DMS114 treated with DMSO at 0.1 percent for 48 hours (cell line): ENCODE measurements around the gene CXADR.
"Not testable (repeated sequence)": the region's sequence is repeated elsewhere in the genome, so short reads cannot be mapped to it uniquely, and the experiment has no call there.

Experiments used
- DNase-seq: peaks from one replicate; lab custom pipeline; 2025; ENCODE audit not compliant: unreplicated experiment; lab: John Stamatoyannopoulos, UW

Gene CXADR

DNA sequence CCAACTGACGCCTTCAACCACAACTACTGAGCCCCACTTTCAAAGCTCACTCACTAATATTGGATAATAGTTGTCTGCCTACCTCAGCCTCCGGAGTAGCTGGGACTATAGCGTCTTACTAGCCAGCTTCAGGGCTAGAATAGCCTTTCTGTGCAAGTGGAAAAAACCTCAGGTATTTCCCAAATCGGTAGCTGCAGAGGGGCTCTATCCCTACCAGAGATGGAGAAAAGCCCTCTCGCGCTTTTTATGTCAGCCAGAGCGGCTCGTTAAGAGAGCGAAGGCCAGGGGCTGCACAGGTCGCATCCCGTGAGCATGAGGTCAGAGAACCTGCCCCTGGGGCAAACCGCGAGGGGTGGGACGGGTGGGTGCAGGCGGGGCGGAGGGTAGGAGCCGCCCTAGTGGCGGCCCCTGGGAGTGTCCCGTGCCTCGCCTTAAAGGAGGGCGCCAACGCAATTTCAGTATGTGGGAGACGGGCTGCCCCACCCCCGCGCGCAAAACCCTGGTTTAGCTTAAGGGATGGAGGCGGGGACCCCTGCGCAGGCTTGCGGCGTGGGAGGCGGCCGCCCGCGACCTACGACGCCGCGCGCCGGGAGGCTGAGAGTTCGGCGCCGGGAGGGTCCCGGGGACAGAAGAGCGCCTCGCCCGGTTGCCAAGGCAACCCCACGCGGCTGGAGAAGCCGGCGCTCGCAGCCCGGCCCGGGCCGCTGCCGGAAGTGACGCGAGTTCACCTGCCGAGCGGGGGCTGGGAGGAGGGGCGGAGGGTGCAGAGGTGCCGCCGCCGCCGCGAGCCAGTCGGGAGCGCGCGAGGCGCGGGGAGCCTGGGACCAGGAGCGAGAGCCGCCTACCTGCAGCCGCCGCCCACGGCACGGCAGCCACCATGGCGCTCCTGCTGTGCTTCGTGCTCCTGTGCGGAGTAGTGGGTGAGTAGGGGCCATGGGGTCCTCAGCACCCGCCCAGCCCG lies at the start of gene CXADR:
Gene CXADR (plus strand): TSS at position 791 of the 961 bp plus-strand sequence. CDS start 87 bp downstream, at position 878.
- peak; percentile 24 for DNase-seq

DNA sequence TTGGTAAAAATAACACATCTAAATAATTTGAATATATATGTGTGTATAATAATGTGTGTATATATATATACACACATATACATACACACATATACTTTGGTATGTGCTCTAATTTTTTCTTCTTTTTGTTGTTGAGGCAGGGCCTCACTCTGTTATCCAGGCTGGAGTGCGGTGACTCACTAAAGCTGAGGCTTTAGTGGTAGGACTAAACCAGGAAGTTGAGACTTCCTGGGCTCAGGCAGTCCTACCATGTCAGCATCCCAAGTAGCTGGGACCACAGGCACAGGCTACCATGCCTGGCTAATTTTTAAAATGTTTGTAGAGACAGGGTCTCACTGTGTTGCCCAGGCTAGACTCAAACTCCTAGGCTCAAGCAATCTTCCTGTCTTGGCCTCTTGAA lies 46.7 kb upstream of the CXADR start:
- no peak for DNase-seq

DNA sequence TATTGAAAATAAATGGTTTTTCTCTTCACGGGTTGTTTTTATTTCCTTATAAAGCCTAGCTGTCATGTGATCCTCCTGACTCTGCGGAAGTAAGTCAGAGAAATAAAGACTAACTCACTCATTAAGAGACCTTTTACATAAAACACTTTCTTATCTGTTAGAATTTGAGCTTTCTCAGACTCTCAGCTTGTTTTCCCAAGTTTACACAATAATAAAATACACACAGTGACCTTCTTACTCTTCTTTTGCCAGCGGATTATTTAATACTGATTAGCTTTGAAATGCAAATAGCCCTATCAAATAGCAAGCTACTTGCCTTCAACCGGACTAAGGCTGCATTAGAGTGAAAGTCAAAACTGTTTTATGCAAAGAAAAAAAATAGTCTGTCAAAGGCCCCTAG lies 45.5 kb upstream of the CXADR start:
- DNase-seq, result no peak

DNA sequence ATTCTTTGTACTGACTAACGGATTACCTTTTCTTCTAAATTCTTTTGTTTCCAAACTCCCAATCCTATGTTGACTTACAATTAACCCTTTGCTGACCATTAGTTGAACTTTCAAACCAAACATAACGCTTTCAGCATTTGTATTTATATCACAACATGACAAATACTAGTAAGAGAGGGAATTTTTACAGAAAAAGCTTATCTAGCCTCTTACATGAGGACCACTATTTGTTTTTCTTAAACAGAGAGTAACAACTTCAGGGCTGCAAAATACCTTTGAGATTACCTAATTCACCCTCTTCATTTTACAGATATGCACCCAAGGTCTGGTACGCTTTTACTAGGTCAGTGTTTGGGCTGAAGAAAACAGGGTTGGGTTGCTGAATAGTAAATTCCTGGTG lies 45.0 kb upstream of the CXADR start:
- DNase-seq, result no peak

DNA sequence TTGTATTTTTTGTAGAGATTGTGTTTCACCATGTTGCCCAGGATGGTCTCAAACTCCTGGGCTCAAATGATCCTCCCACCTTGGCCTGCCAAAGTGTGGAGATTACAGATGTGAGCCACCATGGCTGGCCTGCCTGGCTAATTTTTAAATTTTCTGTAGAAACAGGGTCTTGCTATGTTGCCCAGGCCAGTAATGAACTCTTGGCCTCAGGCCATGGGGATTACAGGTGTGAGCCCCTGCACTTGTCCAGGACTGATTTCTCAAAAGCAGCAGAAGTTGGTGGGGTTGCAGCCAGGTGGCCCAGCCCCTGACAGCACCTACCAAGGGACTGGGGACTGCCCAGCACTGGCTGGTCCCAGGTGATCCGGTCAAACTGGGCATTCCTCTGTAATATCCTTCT lies 44.1 kb upstream of the CXADR start:
- no peak for DNase-seq

DNA sequence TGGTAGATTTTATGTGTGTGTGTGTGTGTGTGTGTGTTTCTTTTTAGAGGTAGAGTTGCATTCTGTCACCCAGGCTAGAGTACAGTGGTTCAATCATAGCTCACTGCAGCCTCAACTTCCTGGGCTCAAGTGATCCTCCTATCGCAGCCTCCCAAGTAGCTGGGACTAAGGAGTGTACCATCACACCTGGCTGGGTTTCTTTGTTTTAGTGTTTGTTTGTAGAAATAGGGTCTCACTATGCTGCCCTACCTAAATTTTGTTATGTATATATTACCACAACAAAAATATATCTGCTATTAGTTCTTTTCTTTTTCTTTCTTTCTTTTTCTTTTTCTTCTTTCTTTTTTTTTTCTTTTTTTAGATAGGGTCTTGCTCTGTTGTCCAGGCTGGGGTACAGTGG lies 43.1 kb upstream of the CXADR start:
- DNase-seq, result no peak

DNA sequence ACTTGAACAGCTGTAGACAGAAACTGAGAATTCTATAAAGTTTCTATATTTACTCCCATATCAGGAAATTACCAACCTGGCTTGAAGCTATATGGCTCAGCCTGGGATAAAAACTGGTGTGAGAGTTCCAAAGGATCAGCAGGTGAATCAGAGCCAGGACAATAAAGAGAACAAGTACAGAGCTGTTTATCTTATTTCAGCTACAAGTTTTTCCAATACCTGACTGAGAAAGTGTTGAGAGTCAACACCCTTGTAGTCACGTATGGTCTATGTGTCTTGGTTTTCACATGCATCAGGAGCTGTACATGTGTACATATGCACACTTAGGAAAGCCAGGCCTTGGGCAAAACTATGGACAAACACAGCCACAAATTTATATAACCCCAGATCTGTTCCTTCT lies 40.7 kb upstream of the CXADR start:
- DNase-seq, result no peak

DNA sequence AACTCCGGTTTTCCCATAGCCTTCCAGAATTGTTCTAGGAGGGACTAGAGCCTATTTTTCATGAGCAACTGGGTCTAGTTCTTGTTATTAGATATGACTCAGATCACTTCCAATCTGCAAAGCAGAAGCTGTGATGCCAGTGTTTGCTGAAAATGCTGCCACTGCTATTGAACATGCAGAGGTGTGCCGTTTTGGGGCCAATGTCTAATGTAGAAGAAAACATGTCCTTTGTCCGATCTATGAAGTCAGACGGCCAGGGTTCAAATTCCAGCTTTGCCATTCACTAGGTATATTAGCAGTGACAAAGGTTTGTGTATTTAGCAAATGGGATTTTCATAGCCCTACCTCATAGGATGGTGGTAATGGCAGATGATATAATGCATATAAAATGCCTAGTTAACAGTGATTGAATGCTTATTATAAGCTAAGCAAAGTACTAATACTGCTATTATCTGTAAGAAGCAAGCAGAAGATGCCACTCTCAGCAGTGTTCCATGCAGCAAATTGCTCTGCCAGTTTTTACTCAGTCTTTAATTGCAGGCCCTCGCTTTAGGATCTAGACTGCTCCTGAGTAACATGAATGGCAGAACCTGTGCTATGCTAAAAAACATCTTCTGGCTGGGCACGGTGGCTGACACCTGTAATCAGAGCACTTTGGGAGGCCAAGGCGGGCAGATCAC lies 40.1 kb upstream of the CXADR start:
- no peak for DNase-seq

DNA sequence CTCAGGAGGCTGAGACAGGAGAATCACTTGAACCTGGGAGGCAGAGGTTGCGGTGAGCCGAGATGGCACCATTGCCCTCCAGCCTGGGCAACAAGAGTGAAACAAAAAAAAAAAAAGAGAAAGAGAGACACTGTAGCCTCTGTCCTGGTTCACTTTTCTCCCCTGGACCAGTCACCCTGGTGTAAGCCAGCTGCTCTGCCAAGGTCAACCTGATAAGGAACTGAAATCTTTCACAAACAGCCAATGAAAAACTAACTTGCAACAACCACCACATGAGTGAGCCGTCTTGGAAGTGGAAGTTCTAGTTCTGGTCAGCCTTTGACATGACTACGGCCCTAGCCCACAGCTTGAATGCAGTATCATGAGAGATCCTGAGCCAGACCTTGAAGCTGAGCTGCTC lies 36.8 kb upstream of the CXADR start:
- DNase-seq, result no peak

DNA sequence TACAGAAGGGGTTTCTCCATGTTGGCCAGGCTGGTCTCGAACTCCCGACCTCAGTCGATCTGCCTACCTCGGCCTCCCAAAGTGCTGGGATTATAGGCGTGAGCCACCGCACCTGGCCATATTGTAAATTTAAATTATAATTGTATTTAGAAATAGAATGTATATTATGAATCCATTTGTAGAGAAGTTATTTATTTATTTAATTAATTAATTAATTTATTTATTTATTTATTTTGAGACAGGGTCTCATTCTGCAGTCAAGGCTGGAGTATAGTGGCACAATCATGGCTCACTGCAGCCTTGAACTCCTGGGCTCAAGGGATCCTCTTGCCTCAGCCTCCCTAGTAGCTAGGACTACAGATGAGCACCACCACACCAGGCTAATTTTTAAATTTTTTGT lies 34.7 kb upstream of the CXADR start:
- DNase-seq, result not testable (repeated sequence)

DNA sequence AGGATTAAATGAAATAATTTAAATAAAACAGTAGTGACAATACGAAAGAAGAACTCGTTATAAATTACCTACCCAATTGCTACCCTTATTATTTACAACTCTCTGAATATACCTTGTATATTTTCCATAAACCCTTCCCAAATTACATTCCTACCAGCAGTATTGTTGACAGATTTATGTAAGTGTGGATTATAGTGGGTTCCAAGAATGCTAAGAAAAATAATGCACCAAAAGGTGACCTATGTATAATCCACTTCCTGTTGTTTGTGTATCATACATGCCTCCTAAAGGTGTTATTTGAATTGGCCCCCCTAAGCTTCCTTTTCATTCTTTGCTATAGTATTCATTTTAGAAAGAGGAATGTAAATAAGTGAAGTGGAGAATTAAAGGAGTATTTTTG lies 33.2 kb upstream of the CXADR start:
- DNase-seq, result no peak

DNA sequence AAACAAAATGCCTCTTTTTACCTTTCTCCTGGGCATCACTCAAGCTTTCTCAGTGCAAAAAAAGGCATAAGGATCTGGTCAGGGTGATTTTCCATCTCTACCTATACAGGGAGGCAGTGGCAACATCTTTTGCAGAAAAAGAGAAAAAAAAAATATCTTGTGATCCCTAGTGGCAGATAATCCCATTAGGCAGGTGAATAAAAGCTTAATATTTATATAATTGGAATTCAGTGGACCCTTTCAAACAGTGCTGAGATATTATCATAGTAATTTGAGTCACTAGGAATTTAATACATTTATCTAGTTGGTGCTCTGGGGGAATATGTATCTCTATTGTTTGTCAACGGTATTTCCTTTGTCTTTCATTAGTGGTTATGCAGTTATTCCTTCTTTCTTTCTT lies 29.9 kb upstream of the CXADR start:
- no peak for DNase-seq

DNA sequence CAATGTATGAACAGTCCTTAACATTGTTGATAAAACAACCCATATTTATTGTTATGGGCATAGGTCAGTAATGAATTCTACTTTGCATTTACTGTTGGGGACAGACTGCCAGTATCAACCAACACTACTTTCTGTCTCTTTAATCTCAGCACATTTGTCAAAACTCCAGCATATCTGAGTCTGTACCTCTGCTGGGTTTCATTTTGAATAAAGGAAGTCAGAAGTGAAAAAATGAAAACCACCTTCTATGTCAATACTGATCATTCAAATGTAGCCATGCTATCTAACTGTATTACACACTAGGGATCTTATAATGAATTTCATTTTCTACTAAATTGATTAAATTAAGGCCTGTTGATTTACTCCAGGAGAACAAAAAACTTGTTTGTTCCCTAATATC lies 24.2 kb upstream of the CXADR start:
- DNase-seq, result no peak

DNA sequence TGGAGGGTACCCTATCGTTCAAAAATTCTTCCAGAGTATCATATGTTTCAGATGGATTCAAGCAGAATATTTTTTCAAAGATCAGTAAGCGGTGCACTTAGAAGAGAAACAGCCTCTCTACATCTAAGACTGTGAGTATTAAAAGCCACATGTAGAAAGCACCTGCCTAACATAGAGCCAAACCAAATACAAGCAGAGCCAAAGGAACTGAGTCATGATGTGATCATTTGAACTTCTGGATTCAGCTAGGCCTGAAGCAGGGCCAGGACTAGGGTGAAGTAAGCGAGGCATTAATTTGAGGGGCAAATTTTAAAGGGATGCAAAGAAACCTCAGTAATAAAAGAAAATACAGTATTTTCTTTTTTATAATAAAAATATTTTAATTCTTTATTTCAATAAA lies 23.3 kb upstream of the CXADR start:
- not testable (repeated sequence) for DNase-seq

DNA sequence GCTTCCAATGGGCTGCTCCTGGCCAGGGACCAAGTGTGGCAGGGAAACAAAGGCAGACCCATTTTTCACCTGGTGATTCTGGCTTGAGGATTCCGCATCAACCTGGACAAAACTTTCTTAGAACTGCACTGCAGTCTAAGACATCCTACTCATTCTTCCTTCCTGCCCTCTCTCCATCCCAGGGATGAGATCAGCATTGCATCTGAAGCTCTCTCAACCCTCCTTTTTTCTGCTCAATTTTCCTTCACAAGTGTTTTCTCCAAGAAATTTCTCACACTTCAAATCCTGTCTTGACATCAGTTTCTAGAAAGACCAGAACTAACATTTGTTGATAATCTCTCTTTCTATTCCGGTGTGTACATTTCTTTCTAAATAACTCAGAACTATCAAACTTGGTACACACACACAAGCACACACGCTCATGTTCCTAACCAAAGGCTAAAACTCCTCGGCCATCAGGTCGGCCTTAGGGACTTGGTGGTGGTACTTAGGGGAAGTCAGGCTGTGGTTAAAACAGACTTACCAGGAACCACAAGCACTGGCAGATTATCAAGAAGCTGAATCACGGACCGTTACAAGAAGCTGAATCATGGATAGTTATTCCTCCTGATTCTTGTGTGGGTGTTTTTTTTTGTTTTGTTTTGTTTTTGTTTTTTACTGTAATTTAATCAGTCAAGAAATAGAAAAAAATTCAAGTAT lies 21.0 kb upstream of the CXADR start:
- DNase-seq, result no peak

DNA sequence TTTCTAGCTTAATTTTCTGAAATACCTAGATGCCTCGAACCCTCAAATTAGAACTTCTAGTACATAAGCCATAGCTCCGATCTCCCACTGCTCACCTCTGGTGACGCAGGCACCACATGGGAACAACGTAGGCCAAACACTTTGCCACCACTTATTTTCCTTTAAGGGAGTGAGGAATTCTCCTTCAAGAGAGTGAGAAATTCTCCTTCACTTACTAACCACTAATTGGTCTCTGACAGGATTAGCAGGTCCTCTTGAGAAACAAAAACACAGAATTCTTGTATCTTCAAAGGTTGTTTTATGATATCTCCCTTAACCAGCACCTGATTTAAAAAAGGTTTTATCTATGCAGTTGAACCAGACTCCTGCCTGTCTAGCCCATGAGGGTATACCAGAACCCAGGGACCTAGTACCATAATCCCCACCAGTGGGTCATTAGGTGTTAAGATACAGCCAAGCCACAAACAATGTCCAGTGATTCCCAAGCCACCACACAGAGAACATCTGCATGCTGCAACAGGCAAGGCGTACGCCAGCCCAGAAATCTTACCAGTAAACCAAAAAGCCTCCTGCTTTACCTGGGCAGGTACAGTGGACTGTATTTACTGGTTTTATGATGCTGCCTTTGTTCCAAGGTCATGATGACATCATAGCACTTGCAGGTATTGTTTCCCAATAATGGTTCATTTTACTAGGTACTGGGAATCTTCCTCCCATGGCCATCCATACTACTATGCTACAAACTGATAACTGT lies 20.3 kb upstream of the CXADR start:
- no peak for DNase-seq

DNA sequence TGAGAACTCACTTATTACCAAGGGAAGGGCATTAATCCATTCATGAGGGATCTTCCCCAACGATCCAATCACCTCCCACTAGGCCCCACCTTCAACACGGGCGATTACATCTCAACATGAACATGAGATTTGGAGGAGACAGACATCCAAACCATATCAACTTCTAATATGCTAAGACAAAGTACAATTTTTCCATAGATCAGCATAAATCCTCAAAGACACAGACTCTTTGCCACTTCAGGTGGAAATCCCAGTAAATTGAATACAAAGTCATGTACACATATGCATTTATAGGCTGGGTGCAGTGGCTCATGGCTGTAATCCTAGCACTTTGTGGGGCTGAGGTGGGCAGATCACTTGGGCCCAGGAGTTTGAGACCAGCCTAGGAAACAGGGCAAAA lies 18.8 kb upstream of the CXADR start:
- DNase-seq, result no peak

DNA sequence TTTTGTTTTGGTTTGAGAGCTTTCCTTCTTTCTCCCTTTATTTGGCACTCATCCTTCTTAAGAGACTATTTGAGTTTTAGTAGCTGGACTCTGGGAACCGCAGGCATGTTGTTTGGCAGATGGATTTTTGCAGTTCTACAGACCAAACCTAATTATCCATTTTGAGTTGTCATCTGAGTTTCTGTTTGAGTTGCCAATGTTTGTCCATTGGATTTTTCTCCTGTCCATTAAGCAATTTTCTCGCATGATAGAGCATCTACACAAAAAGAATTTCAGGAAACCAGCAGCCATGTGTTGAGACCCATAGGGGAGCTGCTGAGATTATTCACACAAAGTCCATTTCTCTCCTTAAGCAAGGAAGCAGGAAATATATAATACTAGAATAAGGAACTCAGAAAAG lies 17.2 kb upstream of the CXADR start:
- DNase-seq, result no peak

DNA sequence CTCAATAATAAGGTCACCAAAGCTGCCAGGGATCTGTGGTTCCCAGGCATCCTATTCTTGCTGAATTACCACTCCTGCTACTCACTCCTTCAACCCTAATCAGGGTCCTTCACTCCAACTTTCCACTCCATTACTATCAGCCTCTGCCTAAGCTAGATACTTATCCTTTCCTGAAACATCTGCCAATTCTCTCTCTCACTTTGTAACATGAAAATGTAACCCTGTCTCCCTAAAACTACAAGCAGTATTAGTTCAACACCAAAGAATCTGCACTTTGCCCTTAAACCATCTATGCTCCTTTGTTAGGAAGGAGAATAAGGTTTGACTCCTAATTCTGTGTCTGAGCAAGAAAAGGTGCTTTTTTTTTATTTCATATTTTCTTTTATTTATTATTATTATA lies 15.5 kb upstream of the CXADR start:
- DNase-seq, result no peak

DNA sequence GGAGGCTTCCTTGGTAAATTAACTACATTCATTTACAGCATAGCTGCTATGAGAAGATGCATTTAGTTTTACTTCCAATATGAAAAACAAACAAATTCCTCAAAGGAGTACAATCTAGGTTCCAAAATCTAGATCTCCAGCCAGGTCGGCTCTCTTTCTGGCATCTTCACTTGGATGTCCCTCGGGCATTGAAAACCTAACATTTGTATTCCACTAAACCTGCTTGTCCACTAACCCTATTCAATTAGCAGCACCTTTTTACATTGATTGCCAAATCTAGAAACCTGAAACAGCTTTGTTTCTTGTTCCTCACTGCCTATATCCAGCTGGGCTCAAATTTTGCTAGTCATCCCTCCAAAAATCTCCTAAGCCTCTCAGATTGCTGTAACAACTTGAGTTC lies 14.3 kb upstream of the CXADR start:
- no peak for DNase-seq
